HG03025 (cell line): Measurements from ENCODE around the gene ALDH1A3.
"Not testable (repeated sequence)": the region's sequence is repeated elsewhere in the genome, so short reads cannot be mapped to it uniquely, and the experiment has no call there.

ENCODE experiments used
- ATAC-seq: cut with Tn5 transposase; IDR thresholded peaks from one replicate; pipeline ENCODE4 v1.9.1; 2021; ENCODE audit warnings: mild to moderate bottlenecking, moderate library complexity; ENCODE audit not compliant: unreplicated experiment, low FRiP score

The ALDH1A3 gene

DNA sequence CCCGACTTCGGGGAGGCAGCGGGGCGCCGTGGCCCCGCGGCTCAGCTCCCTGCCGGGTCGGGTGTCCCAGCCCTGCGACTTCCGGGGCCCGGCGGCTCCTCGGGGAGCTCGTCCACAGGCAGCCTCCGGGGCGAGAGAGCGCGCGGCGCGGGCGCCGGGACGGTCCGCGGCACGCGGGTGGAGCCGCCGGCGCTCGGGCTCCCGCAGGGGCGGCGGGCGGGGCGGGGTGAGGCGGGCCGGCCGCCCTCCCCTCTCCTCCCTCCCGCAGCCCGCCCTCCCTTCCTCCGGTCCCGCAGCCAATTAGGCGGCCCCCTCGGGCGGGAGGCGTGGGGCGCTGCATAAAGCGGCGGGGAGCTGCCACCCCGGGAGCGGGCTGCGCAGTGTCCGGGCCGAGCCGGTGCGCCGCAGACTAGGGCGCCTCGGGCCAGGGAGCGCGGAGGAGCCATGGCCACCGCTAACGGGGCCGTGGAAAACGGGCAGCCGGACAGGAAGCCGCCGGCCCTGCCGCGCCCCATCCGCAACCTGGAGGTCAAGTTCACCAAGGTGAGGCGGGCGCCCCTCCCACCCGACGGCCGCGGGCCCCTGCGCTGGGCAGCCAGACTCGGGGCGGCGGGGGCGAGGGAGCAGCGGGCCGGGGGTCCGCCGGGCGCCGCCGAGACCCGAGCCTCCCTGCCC, at the start of gene ALDH1A3:
TSS of gene ALDH1A3 (plus strand) at position 368 of the 675 bp plus-strand sequence. CDS start at position 445, 77 bp downstream.
- ATAC-seq = no peak

GRCh38 chr15:100831467-100831866, 48.2 kb upstream of the ALDH1A3 start:
- ATAC-seq = no peak

DNA sequence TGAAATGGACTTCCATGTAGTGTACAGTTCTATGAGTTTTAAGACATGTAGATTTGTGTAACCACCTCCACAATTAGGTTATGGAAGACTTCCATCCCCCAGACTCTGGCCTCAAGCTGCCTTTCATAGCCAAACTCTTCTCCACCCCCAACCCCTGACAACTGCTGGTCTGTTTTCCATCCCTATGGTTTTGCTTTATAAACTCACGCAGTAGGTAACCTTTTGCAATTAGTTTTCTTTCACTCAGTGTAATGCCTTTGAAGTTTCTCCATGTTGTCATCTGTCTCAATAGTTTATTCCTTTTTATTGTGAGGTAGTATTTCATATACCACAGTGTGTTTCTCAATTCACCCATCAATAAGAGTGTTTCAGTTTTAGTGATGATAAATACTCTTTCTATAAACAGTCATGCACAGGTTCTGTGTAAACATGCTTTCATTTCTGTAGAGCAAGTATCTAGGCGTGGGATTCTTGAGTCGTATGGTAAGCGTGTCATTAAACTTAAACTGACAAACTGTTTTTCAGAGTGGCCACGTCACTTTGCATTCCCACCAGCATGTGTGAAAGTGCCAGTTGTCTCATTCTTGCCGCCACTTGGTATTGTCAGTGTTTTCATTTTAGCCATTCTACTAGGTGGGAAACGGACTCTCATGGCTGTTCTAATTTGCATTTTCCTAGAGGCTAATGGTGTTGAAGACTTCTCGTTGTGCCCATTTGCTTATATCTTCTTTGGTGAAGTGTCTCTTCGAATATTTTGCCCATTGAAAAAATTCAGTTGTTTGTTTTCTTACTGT, 47.3 kb upstream of the ALDH1A3 start:
- no peak for ATAC-seq

GRCh38 chr15:100833417-100834389, 45.9 kb upstream of the ALDH1A3 start:
- ATAC-seq = no peak

GRCh38 chr15:100834731-100835130, 44.9 kb upstream of the ALDH1A3 start:
- ATAC-seq = no peak

DNA sequence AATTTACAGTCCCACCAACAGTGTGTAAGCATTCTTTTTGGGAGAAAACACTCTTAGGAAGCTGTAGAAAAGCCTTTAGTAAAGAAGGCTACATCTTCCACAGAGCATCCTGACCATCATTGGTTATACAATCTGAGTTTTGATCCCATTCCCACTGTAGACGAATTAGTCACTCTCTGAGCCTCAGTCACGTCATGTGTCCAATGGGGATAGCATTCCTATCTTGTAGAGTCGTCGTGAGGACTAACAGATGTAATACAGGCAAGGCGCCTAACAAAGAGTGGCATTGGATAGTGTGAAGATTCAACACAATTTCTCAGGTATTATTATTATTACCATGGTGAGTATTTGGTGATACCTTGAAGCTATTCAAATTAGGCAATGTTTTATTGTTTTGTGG, 44.0 kb upstream of the ALDH1A3 start:
- no peak for ATAC-seq

DNA sequence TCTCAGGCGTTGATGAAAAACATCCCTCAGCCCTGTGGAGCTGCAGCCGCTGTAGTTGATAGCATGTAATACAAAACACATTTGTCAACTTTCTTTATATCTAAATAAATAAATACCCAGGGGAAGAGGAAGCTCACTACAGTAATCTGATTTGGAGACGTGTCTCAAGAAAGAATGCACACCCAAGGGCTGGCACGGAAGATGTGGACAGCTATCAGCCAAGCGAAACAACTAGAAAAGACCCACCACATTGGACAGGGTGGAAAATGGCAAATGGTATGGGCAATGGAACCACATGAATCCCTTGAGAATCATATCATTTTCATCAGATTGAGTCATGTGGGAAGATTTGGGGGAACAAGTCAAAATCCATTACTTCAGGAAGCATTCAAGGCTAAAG, 43.1 kb upstream of the ALDH1A3 start:
- ATAC-seq = no peak

DNA sequence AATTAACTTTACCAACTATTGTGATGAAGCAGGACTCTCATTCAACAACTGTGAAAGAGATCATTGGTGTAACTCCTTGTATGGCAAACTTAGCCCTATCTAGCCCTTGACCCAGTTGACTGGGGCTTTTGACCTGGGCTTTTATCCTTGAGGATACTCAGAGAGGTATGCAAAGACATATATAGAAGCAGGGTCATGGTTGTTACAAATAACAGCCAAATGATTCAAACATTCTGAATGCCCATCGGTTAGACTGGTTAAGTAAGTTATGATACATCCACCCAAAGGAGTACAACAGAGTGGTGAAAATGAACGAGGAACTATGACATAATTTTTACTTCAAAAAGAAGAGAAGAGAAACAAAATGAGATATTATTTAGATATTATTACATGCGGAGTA, 38.2 kb upstream of the ALDH1A3 start:
- ATAC-seq = no peak

DNA sequence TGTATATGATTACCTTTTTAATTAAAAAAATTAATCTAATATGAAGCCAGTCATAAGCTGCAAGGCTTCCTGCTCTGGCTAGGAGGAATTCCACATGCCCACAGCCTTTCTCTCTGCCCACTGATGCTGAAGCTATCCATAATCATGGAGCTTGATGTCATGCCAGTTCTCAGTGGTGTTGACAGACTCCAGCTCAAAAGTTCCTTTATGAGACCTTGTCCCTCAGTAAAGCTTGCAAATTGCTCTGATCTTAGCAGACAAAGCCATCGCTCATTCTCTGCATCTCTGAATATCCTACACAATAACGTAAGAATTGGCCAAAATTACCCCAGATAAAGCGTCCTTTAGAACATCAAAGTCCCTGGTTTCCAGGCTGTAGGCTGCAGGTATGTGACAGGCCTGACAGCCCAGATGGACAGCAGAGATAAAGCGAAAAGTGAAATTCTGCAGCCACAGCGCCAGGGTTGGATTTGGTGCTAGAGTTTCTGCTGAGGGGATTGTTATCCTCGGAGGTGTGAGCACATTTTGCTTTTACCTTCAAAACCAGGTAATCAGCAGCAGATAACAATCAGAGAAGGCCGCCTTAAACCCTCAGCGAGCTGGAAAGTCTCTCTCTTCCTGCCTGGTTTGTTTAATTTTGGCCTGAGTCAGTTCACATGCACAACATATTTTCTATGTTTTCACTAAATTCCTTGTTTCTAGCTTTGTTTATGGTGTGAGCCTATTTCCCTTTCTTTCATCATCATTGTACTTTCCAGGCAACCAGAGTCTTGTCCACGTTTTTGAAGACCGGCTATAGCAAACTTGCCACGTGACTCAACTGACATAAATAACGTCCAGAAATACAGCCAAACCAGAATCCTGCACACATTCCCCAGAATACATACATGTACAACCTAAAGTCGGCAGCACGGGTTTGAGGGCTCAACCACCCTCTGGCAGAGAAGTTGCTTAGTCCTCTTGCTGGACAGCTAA, 36.6 kb upstream of the ALDH1A3 start:
- no peak for ATAC-seq

DNA sequence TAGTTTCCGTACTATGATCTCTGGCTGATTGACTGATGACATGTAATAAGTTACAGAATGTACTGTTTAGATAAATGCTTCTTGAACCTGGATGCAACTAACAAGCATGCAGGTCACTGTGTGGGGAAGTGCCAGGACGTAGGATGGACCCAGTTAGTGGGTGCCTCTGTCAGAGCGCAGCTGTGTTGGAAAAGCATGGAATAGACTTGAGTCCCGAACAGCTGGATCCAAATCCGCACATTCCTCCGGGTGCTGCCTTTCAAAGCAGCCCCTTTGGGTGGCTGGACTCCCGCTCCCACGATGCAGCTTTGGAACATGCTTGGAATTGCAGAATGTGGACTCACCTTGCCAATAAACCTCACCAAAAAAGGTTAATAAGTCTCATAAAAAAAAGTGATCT, 35.5 kb upstream of the ALDH1A3 start:
- ATAC-seq = no peak

GRCh38 chr15:100844778-100845177, 34.9 kb upstream of the ALDH1A3 start:
- no peak for ATAC-seq

DNA sequence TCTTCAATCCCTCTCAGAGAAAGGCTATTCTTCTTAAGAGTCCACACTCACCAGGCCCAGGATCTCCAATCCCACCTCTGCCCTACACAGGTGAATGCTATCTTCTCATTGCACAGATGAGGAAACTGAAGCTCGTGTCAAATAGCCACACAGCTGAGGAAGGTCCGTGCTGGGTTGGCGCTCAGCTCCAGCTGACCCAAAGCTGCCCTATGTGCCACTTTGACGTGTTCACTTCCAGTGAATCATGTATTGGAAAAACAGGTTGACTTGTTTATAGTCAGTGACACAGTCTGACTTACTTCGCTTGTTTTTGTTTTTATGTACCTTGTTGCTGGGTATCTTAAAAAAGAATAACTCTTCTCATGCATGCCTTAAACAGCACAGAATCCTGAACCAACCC, 32.4 kb upstream of the ALDH1A3 start:
- no peak for ATAC-seq

DNA sequence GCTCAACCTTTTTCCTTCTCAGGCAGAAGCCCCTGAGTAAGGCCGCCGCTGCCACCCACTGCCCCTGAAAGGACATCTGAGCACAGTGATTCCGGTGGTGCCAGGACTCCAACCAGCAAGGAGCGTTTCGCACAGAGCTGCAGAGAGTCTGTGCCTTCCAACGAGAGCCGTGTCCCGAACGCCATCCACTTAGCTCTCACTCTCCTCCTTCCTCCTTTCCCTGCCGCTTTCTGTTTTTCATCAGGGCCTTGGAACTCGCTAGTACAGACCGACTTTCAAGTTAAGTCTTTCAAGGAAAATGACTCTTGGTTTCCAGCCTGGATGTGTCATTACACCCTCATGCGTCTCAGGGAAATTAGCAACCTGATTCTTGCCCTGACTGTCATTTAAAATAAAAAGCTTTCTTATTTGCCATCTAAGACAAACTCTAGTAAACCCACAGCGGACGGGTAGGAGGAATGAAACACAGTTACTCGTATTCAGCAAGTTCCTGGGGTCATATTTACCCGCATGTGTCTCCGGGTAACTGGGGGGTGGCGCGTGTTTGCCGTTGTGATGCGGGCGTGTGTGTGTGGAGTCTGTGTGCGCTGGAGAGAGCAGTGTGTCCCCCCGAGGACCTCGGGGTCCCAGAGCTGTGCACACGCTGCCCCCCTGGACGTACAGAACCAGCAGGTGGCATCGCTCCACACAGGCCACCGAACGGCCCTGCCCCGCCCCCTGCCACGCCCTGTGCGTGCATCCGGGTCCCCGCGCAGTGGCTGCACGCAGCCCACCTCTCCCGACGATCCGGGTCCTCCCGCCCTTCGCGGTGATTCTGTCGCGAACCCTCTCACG, 30.4 kb upstream of the ALDH1A3 start:
- ATAC-seq = no peak

GRCh38 chr15:100849855-100850218, 29.8 kb upstream of the ALDH1A3 start:
- no peak for ATAC-seq

DNA sequence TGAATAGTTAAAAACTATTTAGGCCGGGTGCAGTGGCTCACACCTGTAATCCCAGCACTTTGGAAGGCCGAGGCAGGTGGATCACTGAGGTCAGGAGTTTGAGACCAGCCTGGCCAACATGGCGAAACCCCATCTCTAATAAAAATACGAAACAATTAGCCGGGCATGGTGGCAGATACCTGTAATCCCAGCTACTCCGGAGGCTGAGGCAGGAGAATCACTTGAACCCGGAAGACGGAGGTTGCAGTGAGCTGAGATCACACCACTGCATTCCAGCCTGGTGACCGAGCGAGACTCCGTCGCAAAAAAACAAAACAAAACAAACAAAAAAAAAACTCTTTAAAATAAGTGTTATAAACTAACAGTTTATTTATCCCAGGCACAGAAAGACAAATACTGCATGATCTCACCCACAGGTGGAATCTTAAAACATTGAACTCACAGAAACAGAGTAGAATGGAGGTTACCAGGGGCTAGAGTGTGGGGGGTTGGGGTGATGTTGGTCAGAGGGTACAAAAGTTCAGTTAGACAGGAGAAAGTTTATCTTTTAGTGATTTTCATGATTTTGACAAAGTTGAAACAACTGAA, 28.1 kb upstream of the ALDH1A3 start:
- ATAC-seq = not testable (repeated sequence)

DNA sequence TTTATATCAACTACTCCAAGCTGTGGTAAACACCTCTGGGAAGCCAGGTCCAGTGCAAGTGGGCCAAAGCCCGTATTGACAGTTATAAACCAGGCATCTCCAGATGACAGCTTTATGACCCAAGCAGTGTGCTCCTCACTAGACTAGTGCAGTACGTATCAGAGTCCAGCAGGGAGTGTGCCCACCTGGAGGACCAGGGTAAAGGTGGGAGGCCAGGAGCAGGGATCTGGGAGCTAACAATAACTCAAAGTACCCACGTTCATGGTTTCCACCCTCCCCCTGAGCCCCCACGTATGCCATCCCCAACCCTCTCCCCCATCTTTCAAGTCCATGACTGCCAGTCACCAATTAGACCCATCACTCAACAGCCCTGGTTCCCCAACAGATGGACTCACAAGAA, 27.0 kb upstream of the ALDH1A3 start:
- no peak for ATAC-seq

- ATAC-seq = no peak
These were observed 25.8 kb upstream of the ALDH1A3 start for GRCh38 chr15:100853676-100854440.

DNA sequence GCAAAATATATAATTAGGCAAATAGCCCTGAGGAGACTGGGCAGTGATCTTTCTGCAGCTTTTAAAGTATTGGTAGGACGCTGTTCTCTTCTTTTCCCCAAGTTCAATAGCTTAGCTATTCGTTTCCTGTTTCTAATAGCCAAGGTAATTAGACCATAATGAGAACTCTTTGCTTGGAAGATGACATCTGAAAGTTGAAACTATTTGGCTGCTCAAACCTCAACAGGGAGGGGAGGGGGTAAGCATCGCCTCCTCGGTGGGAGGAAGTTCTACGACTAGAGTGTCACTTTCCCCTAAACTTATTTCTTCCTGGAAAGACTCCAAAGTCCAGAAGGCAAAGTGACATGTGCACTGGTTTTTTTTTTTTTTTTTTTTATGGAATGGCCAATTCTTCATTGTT, 22.8 kb upstream of the ALDH1A3 start:
- no peak for ATAC-seq
